OCI-LY3 (cell line): ENCODE data around the gene MCTP2.

Experiments
- CTCF ChIP-seq: fragments of 200-600, 300-600 bp; sonication (generic); IDR thresholded peaks from 2 replicates; pipeline ENCODE4 v1.5.1; 2014; ENCODE audit warnings: antibody characterized with exemption, low read length, low read depth
- EZH2phosphoT487 ChIP-seq: fragments of 200-600 bp; shearing (Covaris generic); IDR thresholded peaks from 2 replicates; pipeline ENCODE4 v1.6.1; 2018; ENCODE audit warnings: antibody characterized with exemption, mixed run types, low read depth

- TF ChIP-seq CTCF, result no peak
- no peak for TF ChIP-seq EZH2phosphoT487
Observed at GRCh38 chr15:94182883-94183282, 48.5 kb upstream of the MCTP2 start.
